HL-60 (cell line): ENCODE results near the gene SHOX.

ENCODE experiments used
- DNase-seq, 2 experiments: peaks; one replicate each; pipeline ENCODE4 v3.0.0-alpha.2; 2010 to 2020; ENCODE audit warnings: low read depth in 1 of 2, low spot score in 1 of 2
- H3K27ac ChIP-seq: fragments of 250-450 bp; sonication (Bioruptor Pico); replicated peaks from 2 replicates; pipeline ENCODE4 v1.5.1; 2020; ENCODE audit warnings: mild to moderate bottlenecking, moderate library complexity
- H3K27me3 ChIP-seq: fragments of 250-450 bp; sonication (Bioruptor Pico); 2 replicates; pipeline ENCODE4 v1.5.1; 2021; ENCODE audit warnings: mild to moderate bottlenecking, moderate library complexity; ENCODE audit not compliant: insufficient read depth, poor library complexity, severe bottlenecking
- H3K4me3 ChIP-seq: replicated peaks from 2 replicates; pipeline ENCODE4 v1.5.1; 2011; ENCODE audit warnings: mild to moderate bottlenecking, control low read depth, low read length; ENCODE audit not compliant: insufficient read depth
- CTCF ChIP-seq: IDR thresholded peaks from one replicate; pipeline ENCODE4 v1.5.1; 2011; ENCODE audit warnings: low read length, control low read depth, inconsistent platforms; ENCODE audit not compliant: insufficient read depth
- GABPA ChIP-seq: IDR thresholded peaks from 2 replicates; pipeline ENCODE4 v1.6.1; 2012; ENCODE audit warnings: low read depth
- POLR2AphosphoS5 ChIP-seq: IDR thresholded peaks from 2 replicates; pipeline ENCODE4 v1.6.1; 2012; ENCODE audit warnings: low read depth
- SPI1 ChIP-seq: IDR thresholded peaks from 2 replicates; pipeline ENCODE4 v1.6.1; 2012; ENCODE audit warnings: low read depth, mild to moderate bottlenecking, borderline replicate concordance
- TF ChIP-seq, protein P1 (sequence below): IDR thresholded peaks from 2 replicates; pipeline ENCODE4 v1.6.1; 2012; ENCODE audit warnings: low read depth; ENCODE audit not compliant: insufficient replicate concordance

Gene SHOX

GRCh38 chrX:703866-704265 lies 73.3 kb downstream of the SHOX start:
- H3K27ac ChIP-seq, result no peak overlapping the region
- no peak overlapping the region for H3K4me3 ChIP-seq
- TF ChIP-seq CTCF, result no peak
- TF ChIP-seq, protein P1, sequence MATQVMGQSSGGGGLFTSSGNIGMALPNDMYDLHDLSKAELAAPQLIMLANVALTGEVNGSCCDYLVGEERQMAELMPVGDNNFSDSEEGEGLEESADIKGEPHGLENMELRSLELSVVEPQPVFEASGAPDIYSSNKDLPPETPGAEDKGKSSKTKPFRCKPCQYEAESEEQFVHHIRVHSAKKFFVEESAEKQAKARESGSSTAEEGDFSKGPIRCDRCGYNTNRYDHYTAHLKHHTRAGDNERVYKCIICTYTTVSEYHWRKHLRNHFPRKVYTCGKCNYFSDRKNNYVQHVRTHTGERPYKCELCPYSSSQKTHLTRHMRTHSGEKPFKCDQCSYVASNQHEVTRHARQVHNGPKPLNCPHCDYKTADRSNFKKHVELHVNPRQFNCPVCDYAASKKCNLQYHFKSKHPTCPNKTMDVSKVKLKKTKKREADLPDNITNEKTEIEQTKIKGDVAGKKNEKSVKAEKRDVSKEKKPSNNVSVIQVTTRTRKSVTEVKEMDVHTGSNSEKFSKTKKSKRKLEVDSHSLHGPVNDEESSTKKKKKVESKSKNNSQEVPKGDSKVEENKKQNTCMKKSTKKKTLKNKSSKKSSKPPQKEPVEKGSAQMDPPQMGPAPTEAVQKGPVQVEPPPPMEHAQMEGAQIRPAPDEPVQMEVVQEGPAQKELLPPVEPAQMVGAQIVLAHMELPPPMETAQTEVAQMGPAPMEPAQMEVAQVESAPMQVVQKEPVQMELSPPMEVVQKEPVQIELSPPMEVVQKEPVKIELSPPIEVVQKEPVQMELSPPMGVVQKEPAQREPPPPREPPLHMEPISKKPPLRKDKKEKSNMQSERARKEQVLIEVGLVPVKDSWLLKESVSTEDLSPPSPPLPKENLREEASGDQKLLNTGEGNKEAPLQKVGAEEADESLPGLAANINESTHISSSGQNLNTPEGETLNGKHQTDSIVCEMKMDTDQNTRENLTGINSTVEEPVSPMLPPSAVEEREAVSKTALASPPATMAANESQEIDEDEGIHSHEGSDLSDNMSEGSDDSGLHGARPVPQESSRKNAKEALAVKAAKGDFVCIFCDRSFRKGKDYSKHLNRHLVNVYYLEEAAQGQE, result no peak
- TF ChIP-seq POLR2AphosphoS5, result no peak
- TF ChIP-seq GABPA, result no peak
- TF ChIP-seq SPI1, result no peak
- DNase-seq, result peak in 1 of 2 experiments; percentile 38
- no peaks in the 10 kb centered on the region for H3K27me3 ChIP-seq
